ENCODE results near the gene EEPD1. TPM values are rescaled to one million over a fixed set of nuclear protein-coding genes. Genes with fewer than 3 reads are reported as not detected.

The EEPD1 gene
- total and polyA plus RNA-seq, 10 donors: 7.7 to 23.4 (median 14.6) TPM

DNA sequence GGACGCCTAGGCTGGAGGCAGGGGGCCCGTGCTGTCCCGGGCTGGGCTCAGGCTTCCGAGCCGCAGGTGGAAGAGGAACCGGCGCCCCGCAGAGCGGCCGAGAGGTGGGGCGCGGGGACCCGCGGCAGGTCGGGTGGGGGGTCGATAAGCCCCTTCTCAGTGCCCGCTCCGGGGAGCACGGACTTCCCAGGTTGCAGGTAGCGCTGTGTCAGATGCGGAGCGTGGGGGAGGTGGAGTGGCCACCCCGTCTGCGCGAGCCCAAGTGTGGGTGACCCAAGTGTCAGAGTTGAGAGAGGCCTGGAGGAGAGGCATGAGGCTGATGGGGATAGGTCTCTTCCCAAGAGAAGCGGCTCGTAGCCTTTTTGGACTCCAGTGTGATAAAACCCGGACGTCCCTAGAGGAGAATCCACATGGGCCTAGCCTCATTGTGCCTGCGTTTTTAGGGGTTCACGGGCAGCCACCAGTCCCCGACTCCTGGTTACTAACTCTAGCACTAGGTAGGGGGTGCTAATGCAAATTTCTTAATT, 580 bp downstream of the EEPD1 start:
- intact Hi-C loops (cut with DNase I; ENCODE audit: low total_unique reads): loop anchor here (10.0 kb wide), 1 partner anchor 131 kb away; no protein-coding TSS in a partner anchor
- DNase-seq: peak; percentile 95
- 5 to 17% (median 7%) methylated on average over 19 to 32 of the region's 32 CpGs for WGBS, 5 donors

DNA sequence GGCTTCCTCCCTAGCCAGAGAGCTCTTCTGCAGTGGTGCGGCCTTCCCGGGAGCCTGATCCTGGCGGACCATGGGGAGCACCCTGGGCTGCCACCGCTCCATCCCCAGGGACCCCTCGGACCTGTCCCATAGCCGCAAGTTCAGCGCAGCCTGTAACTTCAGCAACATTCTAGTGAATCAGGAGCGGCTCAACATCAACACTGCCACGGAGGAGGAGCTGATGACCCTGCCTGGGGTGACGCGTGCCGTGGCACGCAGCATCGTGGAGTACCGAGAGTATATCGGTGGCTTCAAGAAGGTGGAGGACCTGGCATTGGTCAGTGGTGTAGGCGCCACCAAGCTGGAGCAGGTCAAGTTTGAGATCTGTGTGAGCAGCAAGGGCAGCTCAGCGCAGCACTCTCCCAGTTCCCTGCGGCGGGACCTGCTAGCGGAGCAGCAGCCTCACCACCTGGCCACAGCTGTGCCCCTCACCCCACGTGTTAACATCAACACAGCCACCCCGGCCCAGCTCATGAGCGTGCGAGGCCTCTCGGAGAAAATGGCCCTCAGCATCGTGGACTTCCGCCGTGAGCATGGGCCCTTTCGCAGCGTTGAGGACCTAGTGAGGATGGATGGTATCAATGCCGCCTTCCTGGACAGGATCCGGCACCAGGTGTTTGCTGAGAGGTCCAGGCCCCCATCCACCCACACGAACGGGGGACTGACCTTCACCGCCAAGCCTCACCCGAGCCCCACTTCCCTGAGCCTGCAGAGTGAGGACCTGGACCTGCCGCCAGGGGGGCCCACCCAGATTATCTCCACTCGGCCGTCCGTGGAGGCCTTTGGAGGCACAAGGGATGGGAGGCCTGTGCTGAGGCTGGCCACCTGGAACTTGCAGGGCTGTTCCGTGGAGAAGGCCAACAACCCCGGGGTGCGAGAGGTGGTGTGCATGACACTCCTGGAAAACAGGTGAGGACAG, 1.5 kb downstream of the EEPD1 start:
- Histone ChIP-seq H3K27ac (peak overlapping the region in 5 of 8 donors; percentile 80 to 94 (median 85)), H3K4me1 (peaks cover 14 to 69% (median 47%) of the 10 kb centered on the region in 6 donors), H3K4me3 (peak overlapping the region; percentile 62 to 90 (median 77)), H3K9me3 (no peaks in the 10 kb centered on the region), H3K27me3 (replicated peaks in 1 of 7) (no peaks in the 10 kb centered on the region), H3K36me3 (peaks cover 0 to 6% (median 0%) of the 10 kb centered on the region in 6 donors)
- 82 to 96% (median 87%) methylated on average over 6 to 44 of the region's 44 CpGs for WGBS, 5 donors
- intact Hi-C loops (cut with DNase I; ENCODE audit: low total_unique reads): loop anchor here (10.0 kb wide), 1 partner anchor 130 kb away; no protein-coding TSS in a partner anchor
- peak; percentile 86 for DNase-seq
- no peak for TF ChIP-seq POLR2AphosphoS5 (IDR thresholded peaks at IDR 0.05)
- TF ChIP-seq, protein P1, sequence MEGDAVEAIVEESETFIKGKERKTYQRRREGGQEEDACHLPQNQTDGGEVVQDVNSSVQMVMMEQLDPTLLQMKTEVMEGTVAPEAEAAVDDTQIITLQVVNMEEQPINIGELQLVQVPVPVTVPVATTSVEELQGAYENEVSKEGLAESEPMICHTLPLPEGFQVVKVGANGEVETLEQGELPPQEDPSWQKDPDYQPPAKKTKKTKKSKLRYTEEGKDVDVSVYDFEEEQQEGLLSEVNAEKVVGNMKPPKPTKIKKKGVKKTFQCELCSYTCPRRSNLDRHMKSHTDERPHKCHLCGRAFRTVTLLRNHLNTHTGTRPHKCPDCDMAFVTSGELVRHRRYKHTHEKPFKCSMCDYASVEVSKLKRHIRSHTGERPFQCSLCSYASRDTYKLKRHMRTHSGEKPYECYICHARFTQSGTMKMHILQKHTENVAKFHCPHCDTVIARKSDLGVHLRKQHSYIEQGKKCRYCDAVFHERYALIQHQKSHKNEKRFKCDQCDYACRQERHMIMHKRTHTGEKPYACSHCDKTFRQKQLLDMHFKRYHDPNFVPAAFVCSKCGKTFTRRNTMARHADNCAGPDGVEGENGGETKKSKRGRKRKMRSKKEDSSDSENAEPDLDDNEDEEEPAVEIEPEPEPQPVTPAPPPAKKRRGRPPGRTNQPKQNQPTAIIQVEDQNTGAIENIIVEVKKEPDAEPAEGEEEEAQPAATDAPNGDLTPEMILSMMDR (IDR thresholded peaks at IDR 0.05 in 8 of 11, conservative IDR thresholded peaks at IDR 0.05 in 3 of 11): no peak
- TF ChIP-seq POLR2A (IDR thresholded peaks at IDR 0.05): no peak

More for the DNA sequence above, 580 bp downstream of the EEPD1 start:
- Histone ChIP-seq H3K4me1 (peaks cover 14 to 62% (median 44%) of the 10 kb centered on the region in 6 donors), H3K27ac (peak overlapping the region; percentile 68 to 94 (median 85)), H3K4me3 (peak overlapping the region; percentile 62 to 90 (median 77)), H3K36me3 (peaks cover 0 to 6% (median 0%) of the 10 kb centered on the region in 6 donors), H3K27me3 (replicated peaks in 1 of 7) (no peaks in the 10 kb centered on the region), H3K9me3 (peaks cover 0 to 4% (median 2%) of the 10 kb centered on the region in 8 donors)
- TF ChIP-seq POLR2A (IDR thresholded peaks at IDR 0.05) (no peak), POLR2AphosphoS5 (IDR thresholded peaks at IDR 0.05) (no peak)
- TF ChIP-seq, protein P1 (IDR thresholded peaks at IDR 0.05 in 8 of 11, conservative IDR thresholded peaks at IDR 0.05 in 3 of 11): no peak

DNA sequence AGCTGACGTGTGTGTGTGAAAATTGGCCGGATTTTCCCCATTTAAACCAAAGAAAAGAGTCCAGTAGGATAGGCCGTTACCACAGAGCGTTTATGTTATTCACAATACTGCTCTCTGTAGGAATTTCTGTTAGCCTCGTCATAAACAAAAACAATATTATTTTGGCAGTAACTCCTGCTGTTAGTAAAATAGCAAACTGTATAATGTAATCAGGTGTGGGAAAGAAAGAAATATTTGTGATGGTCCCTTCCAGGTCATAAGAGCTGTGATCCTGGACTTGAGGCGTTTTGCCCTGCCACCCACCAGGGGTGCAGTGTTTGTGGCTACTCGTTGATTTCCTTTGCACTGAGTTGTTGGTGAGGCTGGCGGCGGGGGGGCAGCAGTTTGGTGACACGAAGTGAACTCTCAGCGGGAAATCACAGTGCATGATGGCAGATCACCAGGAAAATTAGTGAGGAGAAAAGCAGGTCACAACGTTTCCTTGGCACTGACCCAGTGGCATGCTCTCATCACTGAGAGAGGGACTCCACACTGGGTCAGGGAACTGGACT, 2.8 kb downstream of the EEPD1 start:
- Histone ChIP-seq H3K9me3 (no peaks in the 10 kb centered on the region), H3K4me1 (peaks cover 14 to 78% (median 48%) of the 10 kb centered on the region in 6 donors), H3K27me3 (replicated peaks in 1 of 7) (no peaks in the 10 kb centered on the region), H3K36me3 (peaks cover 0 to 6% (median 0%) of the 10 kb centered on the region in 6 donors), H3K4me3 (peak overlapping the region in 7 of 8 donors; percentile 11 to 90 (median 74)), H3K27ac (peak overlapping the region in 1 of 8 donors; percentile 19)
- 37 to 42% (median 40%) methylated on average over 12 of the region's 12 CpGs for WGBS, 5 donors
- no peak for DNase-seq
- TF ChIP-seq POLR2A (IDR thresholded peaks at IDR 0.05) (no peak), POLR2AphosphoS5 (IDR thresholded peaks at IDR 0.05) (peak in 1 of 3 donors; percentile 38)
- TF ChIP-seq, protein P1 (IDR thresholded peaks at IDR 0.05 in 8 of 11, conservative IDR thresholded peaks at IDR 0.05 in 3 of 11): no peak
- intact Hi-C loops (cut with DNase I; ENCODE audit: low total_unique reads): loop anchor here (10.0 kb wide), 1 partner anchor 129 kb away; no protein-coding TSS in a partner anchor

All from spleen (tissue), 11 donors.